Occipital lobe (tissue), 2 donors: ENCODE data around the gene COL15A1. TPM values are rescaled to one million over a fixed set of nuclear protein-coding genes. Genes with fewer than 3 reads are reported as not detected.

Experiments
- DNase-seq: peaks from one replicate; lab custom pipeline; 2025; lab: John Stamatoyannopoulos, UW
- total RNA-seq: library from RNA; depleted of rRNA; stranded (reverse); fragments of >200 nt; gene quantifications from one replicate; pipeline ENCODE4 v1.2.3, GENCODE V29; 2014

The COL15A1 gene
- total RNA-seq, 1 donor from 2014 or later = 12.5 TPM

- no peak for DNase-seq
These were observed 87.0 kb downstream of the COL15A1 start for GRCh38 chr9:99030610-99031109.

GRCh38 chr9:99031319-99031718, 87.6 kb downstream of the COL15A1 start:
- no peak for DNase-seq

GRCh38 chr9:99031994-99032393, 88.3 kb downstream of the COL15A1 start:
- no peak for DNase-seq

- DNase-seq = no peak
These were observed 90.4 kb downstream of the COL15A1 start for GRCh38 chr9:99034149-99034548.

GRCh38 chr9:99035313-99035712, 91.6 kb downstream of the COL15A1 start:
- no peak for DNase-seq

GRCh38 chr9:99037769-99038483, 94.2 kb downstream of the COL15A1 start:
- no peak for DNase-seq

- no peak for DNase-seq
These were observed 94.7 kb downstream of the COL15A1 start for GRCh38 chr9:99038484-99038820.

- no peak for DNase-seq
These were observed 95.9 kb downstream of the COL15A1 start for GRCh38 chr9:99039505-99040182.

- DNase-seq = no peak
These were observed 96.7 kb downstream of the COL15A1 start for GRCh38 chr9:99040251-99040900.

- DNase-seq = no peak
These were observed 97.3 kb downstream of the COL15A1 start for GRCh38 chr9:99040911-99041582.

GRCh38 chr9:99041618-99042017, 97.9 kb downstream of the COL15A1 start:
- DNase-seq = no peak

GRCh38 chr9:99042620-99043019, 98.9 kb downstream of the COL15A1 start:
- DNase-seq = no peak

GRCh38 chr9:99044827-99045226, 101.1 kb downstream of the COL15A1 start:
- DNase-seq = no peak

- DNase-seq = no peak
These were observed 102.4 kb downstream of the COL15A1 start for GRCh38 chr9:99046068-99046467.

- no peak for DNase-seq
These were observed 102.9 kb downstream of the COL15A1 start for GRCh38 chr9:99046542-99047071.

- DNase-seq = no peak
These were observed 105.5 kb downstream of the COL15A1 start for GRCh38 chr9:99049228-99049627.

GRCh38 chr9:99049641-99050040, 105.9 kb downstream of the COL15A1 start:
- DNase-seq = no peak

- no peak for DNase-seq
These were observed 106.7 kb downstream of the COL15A1 start for GRCh38 chr9:99050292-99050911.

- no peak for DNase-seq
These were observed 107.2 kb downstream of the COL15A1 start for GRCh38 chr9:99050924-99051323.

- DNase-seq = no peak
These were observed 107.7 kb downstream of the COL15A1 start for GRCh38 chr9:99051406-99051805.

- DNase-seq = no peak
These were observed 108.1 kb downstream of the COL15A1 start for GRCh38 chr9:99051851-99052250.
